GM21717 (cell line): ENCODE measurements around the gene KCNQ1.

Experiments
- ATAC-seq: cut with Tn5 transposase; IDR thresholded peaks from one replicate; pipeline ENCODE4 v1.9.1; 2021; ENCODE audit warnings: mild to moderate bottlenecking, moderate library complexity; ENCODE audit not compliant: unreplicated experiment

KCNQ1 gene

DNA sequence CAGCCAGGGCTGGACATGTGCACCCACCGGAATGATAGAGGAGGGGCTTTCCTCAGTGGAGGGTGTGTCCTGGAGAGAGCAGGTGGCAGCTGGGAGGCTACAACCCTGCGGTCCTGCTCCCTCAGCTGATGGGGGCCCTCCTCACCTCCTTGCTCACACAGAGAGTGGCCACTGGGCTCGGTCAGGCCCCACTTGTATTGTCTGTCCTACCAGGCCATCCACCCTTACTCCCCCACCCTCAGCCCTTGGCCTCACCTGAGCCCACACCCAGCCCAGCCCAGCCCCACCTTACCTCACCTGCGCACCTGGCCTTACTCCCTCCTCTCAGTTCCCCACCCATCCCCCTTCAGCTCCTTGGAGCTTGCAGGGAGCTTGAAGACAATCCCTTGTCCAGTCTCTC lies 3.6 kb upstream of the KCNQ1 start:
- ATAC-seq: no peak

DNA sequence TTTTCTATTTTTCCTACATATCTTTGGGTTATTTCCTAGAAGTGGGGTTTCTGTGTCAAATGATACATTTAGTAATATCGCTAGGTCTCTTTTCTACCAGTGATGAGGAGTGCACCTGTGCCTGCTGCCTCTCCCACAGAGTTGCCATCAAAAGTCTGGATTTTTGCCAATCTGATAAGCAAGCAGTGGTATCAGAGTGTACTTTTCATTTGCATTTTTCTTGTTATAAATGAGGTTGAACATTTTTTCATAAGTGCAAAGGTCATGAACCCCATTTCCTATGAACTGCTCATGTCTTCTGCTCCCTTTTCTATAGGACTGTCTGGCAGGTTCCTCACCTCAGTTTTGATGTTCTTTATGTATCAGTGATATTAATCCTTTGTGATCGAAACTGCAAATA lies 2.2 kb upstream of the KCNQ1 start:
- no peak for ATAC-seq

DNA sequence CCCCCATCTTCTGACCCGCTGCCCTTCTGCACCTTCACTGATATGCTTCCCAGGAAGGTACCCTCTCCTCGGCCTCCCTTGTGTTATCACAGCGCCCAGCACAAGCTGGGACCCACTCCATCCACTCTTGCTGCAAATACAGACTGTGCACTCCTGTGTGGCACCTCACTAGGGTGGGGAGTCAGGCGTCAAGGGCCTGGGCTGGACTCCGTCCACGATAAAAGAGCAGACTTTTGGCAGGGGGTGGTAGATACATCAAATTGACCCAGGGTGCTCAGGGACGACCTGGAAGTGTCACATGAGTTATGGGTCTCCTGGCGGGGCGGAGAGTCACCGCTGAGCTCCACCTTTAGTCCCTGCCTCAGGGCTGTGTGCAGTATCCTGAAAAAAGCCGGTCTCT lies 1.4 kb upstream of the KCNQ1 start:
- no peak for ATAC-seq

DNA sequence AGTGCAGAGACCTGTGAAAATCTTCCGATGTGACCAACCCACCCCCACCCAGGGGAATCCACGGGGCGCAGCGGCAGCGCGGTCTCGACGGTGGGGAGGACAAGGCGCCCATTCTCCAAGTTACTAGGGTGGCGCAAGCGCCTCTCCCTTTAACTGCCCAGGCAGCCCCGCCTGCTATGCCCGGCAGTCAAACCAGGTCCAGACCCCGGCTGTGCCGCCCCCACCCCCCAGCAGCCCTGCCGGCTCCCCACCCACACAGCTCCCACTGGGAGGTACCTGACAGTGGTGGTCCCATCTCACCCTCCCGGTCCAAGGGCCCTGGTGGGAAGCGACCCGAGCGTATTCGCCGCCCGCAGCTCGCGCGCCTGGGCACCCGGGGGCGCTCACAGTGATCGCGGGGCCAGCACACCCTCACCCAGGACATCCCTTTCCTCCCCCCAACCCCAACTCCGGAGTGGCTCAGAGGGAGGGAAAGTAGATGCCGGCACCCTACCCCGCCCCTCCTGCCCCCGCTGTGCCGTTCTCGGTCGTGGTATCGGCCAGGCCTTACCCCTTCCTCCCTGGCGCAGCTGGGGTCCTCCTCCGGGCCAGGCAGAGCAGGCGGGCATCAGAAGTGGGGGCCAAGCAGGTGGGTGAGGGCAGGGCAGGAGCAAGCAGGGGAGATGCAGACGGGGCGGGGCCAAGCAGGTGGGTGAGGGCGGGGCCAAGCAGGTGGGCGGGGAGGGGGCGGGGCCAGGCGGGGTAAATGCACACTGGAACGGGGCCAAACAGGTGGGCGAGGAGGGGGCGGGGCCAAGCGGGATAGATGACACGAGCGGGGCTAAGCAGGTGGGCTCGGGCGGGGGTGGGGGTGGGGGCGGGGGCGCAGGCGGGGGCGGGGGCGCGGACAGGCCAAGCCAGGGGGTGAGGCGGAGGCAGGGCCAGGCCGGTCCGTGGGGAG lies 657 bp upstream of the KCNQ1 start, which contains the start of gene TRPM5:
TSS of gene TRPM5 (minus strand) at position 634 of the 940 bp plus-strand sequence. CDS start 21,478 bp downstream, outside the sequence.
- ATAC-seq: no peak

DNA sequence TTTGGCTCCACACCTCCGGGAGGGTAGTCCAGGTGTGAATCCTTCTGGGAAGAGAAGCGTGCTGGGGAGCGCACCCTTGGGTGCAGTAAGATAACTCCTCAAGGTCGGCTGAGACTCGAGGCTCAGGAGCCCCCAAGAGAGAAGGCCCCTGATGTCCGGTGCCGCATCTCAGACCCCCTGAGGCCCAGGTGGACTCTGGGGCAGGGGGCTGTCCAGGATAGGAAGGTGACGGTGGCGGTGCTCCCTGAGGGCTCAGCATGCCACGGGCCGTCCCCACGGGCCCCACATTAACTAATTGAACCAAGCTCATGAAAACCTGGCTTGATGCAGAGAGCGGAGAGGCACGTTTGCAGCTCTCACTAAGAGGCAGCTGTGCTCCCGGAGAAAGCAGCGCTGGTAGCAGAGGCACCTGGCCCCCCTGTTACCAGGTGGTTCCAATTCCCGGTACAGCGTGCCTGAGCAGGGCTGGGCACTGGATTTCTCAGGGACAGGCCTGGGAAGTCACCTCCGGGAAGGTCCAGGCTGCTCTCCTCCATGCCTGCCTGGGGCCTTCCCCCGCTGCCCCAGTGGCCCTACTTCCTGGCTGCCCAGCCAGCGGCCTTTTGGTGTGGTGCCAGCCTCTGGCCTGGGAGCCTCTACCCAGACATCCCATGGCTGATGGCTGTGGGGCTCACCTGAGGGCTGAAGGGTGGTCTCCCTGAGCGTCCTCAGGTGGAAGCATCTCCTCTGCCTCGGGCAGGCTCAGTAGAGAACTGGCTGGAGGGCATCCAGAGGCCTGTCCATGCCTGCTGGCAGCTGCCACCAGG lies 1.1 kb downstream of the KCNQ1 start:
- ATAC-seq: no peak

DNA sequence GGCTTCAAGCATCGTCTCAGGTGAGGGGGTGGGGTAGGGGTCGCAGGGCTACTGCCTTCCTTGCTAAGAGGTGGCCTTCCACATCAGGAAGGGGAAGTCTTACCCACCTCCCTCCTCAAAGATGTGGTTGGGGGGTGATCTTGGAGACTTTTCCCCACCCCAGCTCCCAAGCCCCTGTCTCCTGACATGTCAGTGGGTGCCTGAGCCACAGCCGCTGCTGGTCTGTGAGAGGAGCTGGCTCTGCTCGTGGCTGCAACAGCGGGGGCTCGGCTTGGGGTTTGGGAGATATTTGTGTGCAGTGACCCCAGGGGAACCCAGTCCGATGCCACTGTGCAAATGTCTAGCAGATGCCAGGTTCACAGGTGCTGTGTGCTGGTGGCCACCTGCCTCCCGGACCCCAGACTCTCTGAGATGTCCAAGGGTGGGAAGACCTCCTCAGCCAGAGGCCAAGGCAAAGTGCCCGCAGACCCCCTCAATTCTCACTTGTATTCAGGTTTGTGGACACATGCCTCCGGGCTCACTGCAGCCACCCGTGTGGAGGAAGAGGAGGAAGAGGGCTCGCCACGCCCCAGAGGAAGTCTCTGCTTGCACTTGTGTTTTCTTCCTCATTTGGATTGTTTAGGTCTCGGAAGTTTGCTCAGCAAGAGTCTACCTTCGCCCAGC lies 1.9 kb downstream of the KCNQ1 start:
- ATAC-seq: no peak

DNA sequence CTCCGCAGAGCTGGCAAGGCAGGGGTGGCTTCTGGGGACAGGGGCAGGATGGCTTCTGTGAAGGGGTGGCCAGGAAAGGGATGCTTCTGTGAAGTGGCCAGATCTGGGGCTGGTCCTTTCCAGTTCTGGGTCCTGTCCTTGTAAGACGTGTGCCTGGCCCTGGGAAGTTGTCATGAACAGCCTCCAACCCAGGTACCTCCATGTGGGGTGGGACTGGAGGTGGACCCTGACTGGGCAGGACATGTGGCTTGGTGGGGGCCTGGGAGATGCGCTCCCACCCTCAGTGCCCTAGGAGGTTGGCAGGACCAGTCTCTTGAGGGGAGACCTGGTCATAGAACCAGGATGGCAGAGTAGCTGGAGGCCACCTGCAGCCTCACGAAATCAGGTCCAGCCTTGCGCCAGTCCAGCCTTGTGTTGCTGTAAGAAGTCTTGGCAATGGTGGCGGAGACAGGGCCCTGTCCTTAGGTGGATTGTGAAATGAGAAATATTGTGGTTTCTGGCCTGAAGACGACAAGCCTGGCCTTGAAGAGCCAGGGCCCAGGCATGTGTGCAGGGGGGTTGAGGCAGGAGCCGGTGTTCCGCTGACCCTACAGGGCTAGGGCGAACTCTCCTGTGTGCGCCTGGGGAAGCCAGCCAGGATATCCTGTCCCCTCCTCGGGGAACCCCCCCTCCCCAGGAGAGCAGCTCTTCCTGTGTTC lies 2.6 kb downstream of the KCNQ1 start:
- no peak for ATAC-seq

DNA sequence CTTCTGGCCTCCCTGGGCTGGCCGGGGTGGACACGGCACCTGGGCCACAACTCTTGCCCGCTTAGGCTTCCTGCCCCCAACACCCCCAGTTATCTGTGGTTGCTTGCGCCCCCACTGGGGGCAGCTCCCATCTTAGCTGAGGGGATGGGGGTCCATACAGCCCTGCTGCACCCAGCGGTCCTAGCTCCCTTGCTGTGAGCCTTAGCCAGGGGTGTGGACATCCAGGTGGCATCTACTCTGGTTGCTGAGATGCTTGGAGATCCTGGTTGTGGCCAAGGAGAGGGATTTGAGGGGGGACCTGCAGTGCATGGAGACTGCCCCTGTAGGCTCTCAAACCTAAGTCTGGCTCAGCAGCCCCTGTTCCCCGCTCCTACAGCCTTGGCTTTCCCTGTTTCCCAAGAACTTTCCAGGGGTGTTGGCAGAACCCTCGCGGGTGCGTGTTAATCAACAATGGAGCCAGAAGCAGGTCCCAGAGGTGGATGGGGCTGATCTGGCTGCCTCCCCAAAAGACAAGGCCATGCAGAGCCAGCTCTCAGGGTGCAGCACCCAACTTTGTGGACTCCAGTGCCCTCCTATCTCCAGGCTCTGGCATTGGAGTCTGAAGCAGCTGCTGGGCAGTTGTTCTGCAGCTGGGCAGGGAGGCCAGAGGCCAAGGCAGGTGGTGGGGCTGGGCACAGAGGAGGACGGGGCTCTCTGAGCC lies 3.3 kb downstream of the KCNQ1 start:
- ATAC-seq: no peak

DNA sequence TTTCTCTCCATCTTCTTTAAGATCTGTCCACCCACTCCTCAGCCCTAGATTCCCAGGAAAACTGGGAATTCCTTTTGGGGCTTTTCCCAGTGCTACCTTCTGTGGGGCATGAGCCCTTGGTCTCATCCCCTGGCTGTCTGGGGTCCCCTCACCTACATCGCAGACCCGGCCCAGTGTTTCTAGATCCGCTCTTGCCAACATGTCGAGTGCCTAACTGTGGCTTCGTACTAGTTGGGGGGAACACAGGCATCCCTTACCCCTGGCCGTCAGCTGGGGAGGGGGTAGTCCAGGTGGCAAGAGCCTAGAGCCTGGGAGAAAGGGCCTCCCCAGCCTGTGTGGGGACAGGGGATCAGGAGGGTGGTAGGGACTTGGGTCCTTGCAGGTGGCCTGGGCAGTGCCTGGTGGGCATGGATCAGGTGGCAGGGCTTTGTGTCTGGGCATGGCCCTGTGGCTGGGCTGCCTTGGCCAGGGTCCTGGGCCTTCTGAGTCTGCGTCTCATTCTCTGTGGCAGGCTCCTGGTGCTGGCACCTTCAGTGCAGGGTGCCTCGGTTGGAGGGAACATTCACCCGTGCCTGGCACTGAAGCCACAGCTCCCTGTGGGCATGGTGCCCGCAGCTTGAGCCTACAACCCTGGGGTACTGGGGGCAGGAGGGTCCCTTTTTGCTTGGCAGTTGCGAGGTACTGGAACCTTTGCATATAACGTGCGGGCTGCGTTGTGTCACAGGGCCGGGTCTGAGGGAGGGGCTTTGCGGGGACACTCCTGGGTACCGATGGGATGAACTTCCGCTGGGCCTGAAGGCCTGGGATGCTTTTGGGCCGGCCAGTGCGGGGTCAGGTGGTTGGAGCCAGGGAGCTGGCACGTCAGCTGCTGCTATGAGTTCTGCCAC lies 4.1 kb downstream of the KCNQ1 start:
- no peak for ATAC-seq

DNA sequence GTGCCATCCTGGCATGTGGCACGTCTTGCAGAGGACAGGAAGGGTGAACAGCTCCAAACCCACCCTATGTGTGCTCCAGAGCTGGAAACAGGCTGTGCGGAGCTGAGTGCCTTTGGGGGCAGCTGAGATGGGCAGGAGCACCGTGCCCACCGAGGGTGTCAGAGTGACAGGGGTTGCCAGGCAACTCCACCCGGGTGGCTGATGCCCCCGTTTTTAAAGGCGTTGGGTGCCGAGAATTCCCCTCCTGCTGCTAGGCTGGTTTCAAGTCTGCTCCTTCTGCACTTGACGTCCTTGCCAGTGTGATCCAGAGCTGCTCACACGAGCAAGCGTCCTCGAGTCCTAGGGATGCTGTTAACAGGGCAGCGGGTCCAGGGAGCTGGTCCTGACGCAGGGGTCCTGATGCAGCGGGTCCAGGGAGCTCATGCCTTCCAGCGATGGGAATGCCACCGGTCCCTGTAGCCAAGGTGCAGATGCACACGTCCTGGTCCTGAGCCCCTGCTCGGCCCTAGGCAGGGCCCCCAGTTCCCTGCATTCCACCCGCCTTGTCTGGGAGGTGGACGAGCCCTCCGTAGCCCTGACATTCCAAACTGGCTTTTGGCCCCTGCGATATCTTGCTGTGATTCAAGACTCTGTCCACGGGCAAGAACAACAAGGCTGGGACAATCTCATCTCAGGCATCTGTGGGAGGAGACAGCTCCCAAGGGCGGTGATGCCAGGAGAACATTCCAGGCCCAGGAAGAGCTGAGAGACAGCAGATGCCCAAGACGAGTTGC lies 4.9 kb downstream of the KCNQ1 start:
- no peak for ATAC-seq

DNA sequence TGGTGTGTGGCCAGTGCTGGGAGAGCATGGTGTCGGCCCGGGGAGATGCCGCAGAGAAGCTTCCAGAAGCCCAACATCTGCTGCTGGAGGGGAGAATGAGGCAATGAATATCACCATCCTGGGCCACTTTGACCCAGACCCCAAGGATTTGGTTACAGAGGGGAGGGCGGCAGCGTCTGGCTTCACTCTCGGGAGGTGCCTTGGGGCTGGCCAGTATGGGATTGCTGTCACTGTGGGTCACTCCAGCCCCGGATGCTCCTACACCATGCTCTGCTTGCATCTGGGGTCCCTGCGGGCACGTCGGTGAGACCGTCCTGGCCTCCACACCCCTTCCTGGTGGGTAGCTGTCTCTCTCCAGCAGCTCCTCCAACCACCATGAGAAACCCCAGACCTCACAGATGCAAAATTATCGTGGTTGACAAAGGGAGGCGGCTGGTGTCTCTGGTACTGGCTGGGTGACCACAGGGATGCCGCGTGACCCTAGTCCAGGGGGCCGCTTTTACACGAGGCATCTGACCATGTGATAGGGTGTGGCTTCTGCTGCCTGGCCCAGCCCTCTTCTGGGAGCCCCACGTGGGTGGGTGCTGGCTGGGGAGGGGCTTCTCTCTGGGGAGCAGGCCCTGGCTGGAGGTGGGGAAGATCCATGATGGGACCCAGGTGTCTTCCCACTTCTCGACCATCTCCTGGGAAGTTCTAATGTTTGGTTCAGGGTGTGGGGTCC lies 5.7 kb downstream of the KCNQ1 start:
- no peak for ATAC-seq

DNA sequence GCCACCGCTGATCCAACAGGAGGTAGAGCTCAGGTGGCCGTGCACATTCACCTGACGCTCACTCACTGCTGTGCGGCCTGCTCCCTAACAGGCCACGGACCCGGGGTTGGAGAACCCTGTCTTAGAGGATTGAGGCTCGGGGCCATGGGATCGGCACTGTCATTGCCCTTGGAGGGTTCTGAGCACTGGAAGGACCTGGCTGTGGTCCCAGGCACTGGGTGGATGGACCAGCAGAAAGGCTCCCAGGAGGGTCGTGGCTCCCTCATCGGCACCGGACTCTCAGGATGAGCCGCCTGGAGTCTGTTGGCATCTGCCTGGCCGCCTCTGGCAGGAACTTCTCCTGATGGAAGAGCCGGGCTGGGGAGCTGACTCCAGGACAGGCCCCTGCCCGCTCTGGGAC lies 6.5 kb downstream of the KCNQ1 start:
- no peak for ATAC-seq

DNA sequence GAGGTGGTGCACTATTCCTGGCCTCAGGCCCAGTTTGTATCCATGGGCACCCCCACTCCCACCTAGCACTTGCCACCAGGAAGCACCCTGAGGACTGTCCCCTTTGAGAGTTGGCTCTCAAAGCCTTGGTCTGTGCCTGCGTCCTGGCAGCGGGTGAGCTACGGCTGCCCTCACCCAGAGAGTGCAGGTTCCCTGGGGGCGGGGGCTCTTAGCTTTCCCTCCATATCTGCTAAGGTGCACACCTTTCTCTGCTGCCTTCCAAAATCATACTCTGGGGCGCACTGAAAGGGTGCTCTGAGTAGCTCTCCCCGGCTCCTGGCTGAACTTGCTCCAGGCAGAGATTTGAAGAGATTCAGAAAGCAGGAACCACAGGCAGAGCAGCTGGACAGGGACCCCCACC lies 7.1 kb downstream of the KCNQ1 start:
- ATAC-seq: no peak

DNA sequence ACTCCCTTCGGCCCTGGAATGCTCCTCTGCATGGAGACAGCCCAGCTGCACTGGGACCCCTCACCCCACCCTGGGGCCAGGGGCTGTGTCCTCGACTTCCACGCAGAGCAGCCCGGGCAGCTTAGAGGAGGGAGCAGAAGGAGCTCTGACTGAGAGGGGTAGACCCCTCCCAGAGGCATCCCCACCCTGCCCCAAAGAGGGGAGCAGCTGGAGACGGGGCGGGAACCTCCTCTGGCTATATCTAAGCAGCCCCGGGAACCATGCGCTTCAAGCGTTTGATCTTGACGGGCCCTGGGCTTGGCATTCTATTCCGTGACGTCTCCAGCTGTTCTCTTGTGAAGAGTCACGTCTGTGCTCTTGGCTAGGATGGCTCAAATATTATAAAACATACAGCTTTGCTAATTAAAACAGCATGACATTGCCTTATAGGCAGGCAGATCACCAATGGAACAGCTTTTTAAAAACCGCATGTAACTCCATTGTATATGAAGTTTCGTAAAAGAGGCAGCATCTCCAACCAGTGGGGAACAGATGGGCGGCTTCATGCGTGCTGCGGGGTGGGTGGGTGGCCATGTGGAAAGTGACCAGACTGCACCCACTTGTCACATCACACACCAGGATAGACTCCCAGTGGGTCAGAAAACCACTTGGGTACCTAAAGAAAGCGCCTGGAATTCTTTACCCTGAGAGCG lies 7.7 kb downstream of the KCNQ1 start:
- ATAC-seq: no peak

DNA sequence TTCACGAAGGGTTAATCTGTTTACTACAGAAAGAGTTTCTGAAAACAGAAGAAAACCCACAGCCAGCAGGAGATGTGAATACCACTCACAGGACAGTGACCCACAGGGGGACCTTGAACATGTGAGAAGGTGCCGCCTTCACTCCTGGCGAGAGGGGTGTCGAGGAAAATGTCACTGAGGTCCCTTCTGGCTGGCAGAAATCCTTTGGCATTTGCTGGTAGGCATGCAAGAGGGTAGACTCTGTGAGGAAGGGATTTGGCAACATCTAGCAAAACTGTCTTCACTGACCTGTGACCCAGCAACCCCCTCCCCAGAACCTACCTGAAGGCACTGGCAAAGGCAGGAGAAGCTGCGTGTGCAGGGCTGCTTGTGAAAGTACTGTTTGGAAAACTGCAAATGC lies 8.6 kb downstream of the KCNQ1 start:
- ATAC-seq: no peak

DNA sequence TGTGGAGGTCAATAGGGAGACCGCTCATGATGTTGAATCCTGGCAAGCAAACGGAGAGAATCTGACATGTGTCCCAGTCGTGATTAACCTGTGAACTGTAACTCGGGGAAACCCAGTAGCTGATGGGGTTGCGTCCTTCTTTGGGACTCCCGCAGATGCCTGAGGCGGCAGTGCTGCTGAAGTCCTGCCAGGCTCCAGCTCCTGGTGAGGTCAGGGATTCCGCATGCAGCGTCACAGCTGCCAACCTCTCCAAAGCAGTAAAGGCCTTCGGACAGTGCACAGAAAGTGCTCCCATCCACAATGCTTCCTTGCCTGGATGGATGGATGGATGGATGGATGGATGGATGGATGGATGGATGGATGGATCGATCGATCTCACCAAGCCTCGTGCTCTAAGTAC lies 13.5 kb downstream of the KCNQ1 start:
- ATAC-seq: no peak

DNA sequence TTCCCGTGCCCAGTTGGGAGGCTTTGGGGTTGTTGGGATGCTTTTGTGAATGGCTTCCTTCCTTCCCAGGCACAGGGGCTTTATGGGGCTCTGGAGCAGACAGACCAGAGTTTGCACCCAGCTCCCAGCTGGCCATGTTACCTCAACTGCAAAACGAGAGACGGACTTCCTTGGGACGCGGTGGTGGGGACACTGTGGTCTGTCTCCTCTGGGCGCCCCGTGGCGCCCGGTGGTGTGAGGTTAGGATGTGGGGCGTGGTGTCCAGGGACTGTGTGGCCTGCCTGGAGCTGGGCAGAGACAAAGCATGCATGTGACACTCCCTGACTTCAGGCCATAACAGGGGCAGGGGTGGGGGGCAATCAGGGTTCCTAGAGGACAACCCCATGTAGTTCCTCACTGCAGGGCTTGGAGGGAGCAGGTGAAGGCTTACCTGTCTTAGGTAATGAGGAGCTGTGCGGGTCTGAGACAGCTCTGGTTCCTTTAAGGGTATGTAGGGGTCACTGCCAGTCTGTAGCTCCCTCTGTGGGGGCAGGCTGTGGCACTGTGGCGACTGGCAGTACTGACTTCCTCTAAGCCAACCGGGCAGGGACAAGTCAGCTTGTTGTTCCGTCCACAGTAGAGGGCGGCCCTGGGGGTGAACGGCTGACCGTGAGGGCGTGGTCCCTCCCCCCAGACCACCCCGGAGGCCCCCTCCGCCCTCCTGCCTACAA lies 14.4 kb downstream of the KCNQ1 start:
- ATAC-seq: no peak
